RWPE2 (cell line): ENCODE measurements around the gene MYDGF.

Experiments used
- ATAC-seq: fragments of 200-7000 bp; cut with Tn5 transposase; 3 replicates; pipeline ENCODE4 v1.9.1; 2021; ENCODE audit warnings: low read depth
- DNase-seq: peaks from one replicate; pipeline ENCODE4 v3.0.0-alpha.2; 2020; ENCODE audit warnings: low spot score
- H3K27ac ChIP-seq: fragments of 450-650 bp; 2 replicates; pipeline ENCODE4 v1.5.1; 2017; ENCODE audit warnings: mild to moderate bottlenecking; ENCODE audit not compliant: poor library complexity, severe bottlenecking
- H3K27me3 ChIP-seq: fragments of 250-450 bp; sonication (Bioruptor Pico); 2 replicates; pipeline ENCODE4 v1.5.1; 2021; ENCODE audit warnings: mild to moderate bottlenecking, moderate library complexity; ENCODE audit not compliant: insufficient read depth, poor library complexity, severe bottlenecking
- H3K36me3 ChIP-seq: fragments of 250-450 bp; sonication (Bioruptor Pico); 2 replicates; pipeline ENCODE4 v1.5.1; 2020; ENCODE audit warnings: low read depth, mild to moderate bottlenecking, moderate library complexity
- H3K4me1 ChIP-seq: fragments of 250-450 bp; sonication (Bioruptor Pico); 2 replicates; pipeline ENCODE4 v1.5.1; 2021; ENCODE audit warnings: mild to moderate bottlenecking, moderate library complexity; ENCODE audit not compliant: insufficient read depth, poor library complexity, severe bottlenecking
- H3K4me3 ChIP-seq: fragments of 250-450 bp; sonication (Bioruptor Pico); 2 replicates; pipeline ENCODE4 v1.5.1; 2021; ENCODE audit warnings: mild to moderate bottlenecking, moderate library complexity; ENCODE audit not compliant: severe bottlenecking
- H3K9me3 ChIP-seq: fragments of 250-450 bp; sonication (Bioruptor Pico); 2 replicates; pipeline ENCODE4 v1.5.1; 2021; ENCODE audit warnings: mild to moderate bottlenecking, moderate library complexity; ENCODE audit not compliant: severe bottlenecking
- CTCF ChIP-seq: fragments of 450-650 bp; IDR thresholded peaks from one replicate; pipeline ENCODE4 v1.5.1; 2017; ENCODE audit warnings: mild to moderate bottlenecking, moderate library complexity; ENCODE audit not compliant: poor library complexity, severe bottlenecking

The MYDGF gene

DNA sequence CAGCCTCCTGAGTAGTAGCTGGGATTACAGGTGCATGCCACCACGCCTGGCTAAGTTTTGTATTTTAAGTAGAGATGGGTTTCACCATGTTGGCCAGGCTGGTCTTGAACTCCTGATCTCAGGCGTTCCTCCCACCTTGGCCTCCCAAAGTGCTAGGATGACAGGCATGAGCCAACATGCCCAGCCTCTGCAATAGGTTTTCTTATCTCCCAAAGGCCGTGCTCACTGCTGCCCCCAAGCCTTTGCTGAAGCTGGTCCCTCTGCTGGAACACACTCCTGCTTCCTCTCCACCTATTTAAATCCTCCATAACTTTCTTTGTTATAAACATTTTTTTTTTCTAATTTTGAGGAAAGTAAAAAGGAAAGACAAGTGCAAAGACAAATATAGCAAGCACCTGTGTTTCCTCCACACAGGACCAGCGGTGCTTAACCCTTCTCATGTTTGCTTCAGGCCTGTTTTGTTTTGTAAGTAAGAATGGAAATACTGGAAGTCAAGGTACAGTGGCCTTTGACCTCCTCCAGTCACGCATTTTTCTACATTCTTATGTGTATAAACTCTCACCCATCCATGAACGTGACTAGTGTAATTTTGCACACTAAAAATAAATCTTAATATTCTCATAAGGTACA lies 45.3 kb downstream of the MYDGF start:
- ATAC-seq (no peak), DNase-seq (no peak)
- no peak overlapping the region for H3K27ac ChIP-seq
- no peaks in the 10 kb centered on the region for H3K36me3 ChIP-seq
- no peaks in the 10 kb centered on the region for H3K4me1 ChIP-seq
- H3K4me3 ChIP-seq, result no peak overlapping the region
- TF ChIP-seq CTCF, result peak; percentile 29
- no peaks in the 10 kb centered on the region for H3K9me3 ChIP-seq
- no peaks in the 10 kb centered on the region for H3K27me3 ChIP-seq

DNA sequence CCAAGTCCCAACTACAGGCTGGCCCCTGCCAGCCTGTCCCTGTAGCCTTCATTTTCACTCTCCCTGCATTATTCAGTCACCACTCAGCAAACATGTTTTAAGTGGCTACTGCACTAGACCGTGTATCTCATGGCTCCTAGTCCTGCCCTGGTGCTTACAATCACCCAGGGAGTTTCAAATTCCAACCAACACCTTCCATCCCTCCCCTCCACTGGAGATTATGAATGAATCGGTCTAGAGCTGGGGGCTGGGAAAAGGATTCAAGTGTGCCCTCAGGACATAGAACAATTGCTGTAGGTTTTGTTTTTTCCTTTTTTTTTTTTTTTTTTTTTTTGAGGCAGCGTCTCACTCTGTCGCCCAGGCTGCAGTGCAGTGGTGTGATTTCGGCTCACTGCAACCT lies 45.8 kb downstream of the MYDGF start:
- DNase-seq, result no peak
- no peak for ATAC-seq
- Histone ChIP-seq H3K27me3 (no peaks in the 10 kb centered on the region), H3K27ac (no peak overlapping the region), H3K36me3 (no peaks in the 10 kb centered on the region), H3K4me1 (no peaks in the 10 kb centered on the region), H3K4me3 (no peak overlapping the region), H3K9me3 (no peaks in the 10 kb centered on the region)
- TF ChIP-seq CTCF, result no peak

DNA sequence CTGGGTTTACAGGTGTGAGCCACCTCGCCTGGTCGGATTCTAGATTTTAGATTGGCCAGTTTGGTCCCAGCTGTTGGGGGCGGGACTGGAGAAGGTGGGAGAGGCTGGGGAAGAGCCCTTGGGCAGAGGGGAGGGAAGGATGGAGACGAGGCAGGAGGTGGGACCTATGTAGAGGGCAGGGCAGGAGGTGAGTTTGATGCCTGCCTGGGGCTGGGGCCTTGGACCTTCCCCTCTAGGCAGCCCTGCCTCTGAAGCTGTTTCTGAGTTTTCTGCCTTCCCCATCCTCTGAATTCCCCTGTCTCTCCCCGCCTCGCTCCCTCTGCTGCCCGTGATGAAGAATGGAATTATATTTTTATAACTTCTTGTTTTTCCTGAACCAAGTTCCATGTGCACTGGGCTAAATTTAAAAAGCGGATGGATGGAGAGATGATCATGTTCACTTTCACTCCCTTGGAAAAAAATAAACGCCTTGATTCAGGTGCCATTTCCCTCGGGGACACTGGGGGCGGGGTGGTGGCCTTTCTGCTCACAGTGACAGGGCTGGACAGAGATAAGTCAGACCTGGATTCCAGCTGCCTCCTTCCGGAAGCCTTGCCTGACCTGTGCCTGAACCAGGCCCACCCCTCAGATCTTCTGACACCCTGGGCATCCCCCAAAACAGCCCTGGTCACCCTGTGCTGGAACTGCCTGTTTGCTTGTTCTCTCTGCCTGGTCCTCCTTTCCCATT lies 47.3 kb downstream of the MYDGF start:
- H3K27me3 ChIP-seq, result no peaks in the 10 kb centered on the region
- DNase-seq (no peak), ATAC-seq (no peak)

DNA sequence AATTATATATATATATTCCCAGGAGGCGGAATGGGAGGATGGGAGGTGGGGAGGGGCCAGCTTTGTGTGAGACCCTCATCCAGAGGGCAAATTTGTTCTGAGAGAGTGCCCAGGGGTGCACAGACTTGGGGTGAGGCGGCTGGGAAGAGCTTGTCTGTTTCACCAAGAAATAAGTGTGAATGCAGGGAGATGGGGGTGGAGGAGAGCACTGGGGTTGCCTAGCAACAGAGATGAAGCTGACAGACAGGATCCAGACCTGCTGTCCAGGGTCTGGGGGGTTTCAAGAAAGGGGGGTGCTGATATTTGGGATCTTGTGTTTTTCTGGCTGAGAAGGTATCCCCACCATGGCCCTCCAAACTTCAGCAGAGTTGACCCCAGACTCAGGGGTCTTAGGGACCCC lies 49.5 kb downstream of the MYDGF start:
- Histone ChIP-seq H3K9me3 (no peaks in the 10 kb centered on the region), H3K4me3 (no peak overlapping the region), H3K4me1 (no peaks in the 10 kb centered on the region), H3K27me3 (no peaks in the 10 kb centered on the region), H3K27ac (no peak overlapping the region), H3K36me3 (no peaks in the 10 kb centered on the region)
- no peak for ATAC-seq
- DNase-seq, result no peak
- no peak for TF ChIP-seq CTCF

More for the DNA sequence above, 47.3 kb downstream of the MYDGF start:
- Histone ChIP-seq H3K27ac (no peak overlapping the region), H3K4me3 (no peak overlapping the region), H3K9me3 (no peaks in the 10 kb centered on the region), H3K36me3 (no peaks in the 10 kb centered on the region), H3K4me1 (no peaks in the 10 kb centered on the region)
- no peak for TF ChIP-seq CTCF

- no peak overlapping the region for H3K4me3 ChIP-seq
- H3K4me1 ChIP-seq, result no peaks in the 10 kb centered on the region
- ATAC-seq (no peak), DNase-seq (no peak)
- no peaks in the 10 kb centered on the region for H3K27me3 ChIP-seq
- H3K27ac ChIP-seq, result no peak overlapping the region
- H3K36me3 ChIP-seq, result no peaks in the 10 kb centered on the region
- no peak for TF ChIP-seq CTCF
- no peaks in the 10 kb centered on the region for H3K9me3 ChIP-seq
Observed at GRCh38 chr19:4619668-4620294, 50.4 kb downstream of the MYDGF start.
